IPS-18c (cell line): ENCODE measurements around the gene STARD4.

Experiments used
- H3K4me3 ChIP-seq: 2 replicates; pipeline ENCODE4 v1.7.0; 2013; ENCODE audit warnings: low read depth, mild to moderate bottlenecking, low read length, moderate library complexity; ENCODE audit not compliant: insufficient read depth
- H3K9me3 ChIP-seq: one replicate; pipeline ENCODE4 v1.6.1; 2013; ENCODE audit warnings: mild to moderate bottlenecking, low read length, moderate library complexity; ENCODE audit not compliant: control insufficient read depth, insufficient read depth

The STARD4 gene

GRCh38 chr5:111535879-111536549 is 23.7 kb upstream of the STARD4 start:
- Histone ChIP-seq H3K9me3 (no peaks in the 10 kb centered on the region), H3K4me3 (no peak overlapping the region)

- no peaks in the 10 kb centered on the region for H3K9me3 ChIP-seq
- no peak overlapping the region for H3K4me3 ChIP-seq
Observed at GRCh38 chr5:111532886-111533582, 20.7 kb upstream of the STARD4 start.

- Histone ChIP-seq H3K9me3 (no peaks in the 10 kb centered on the region), H3K4me3 (no peak overlapping the region)
Observed at GRCh38 chr5:111530298-111530740, 18.0 kb upstream of the STARD4 start.

- H3K9me3 ChIP-seq, result no peaks in the 10 kb centered on the region
Observed at GRCh38 chr5:111528056-111528455, 15.7 kb upstream of the STARD4 start.

GRCh38 chr5:111520908-111521307 is 8.6 kb upstream of the STARD4 start:
- Histone ChIP-seq H3K4me3 (no peak overlapping the region), H3K9me3 (no peaks in the 10 kb centered on the region)

More at GRCh38 chr5:111528056-111528455, 15.7 kb upstream of the STARD4 start:
- no peak overlapping the region for H3K4me3 ChIP-seq

GRCh38 chr5:111518777-111519176 is 6.4 kb upstream of the STARD4 start:
- Histone ChIP-seq H3K4me3 (no peak overlapping the region), H3K9me3 (no peaks in the 10 kb centered on the region)

GRCh38 chr5:111517853-111518501 is 5.6 kb upstream of the STARD4 start:
- Histone ChIP-seq H3K4me3 (no peak overlapping the region), H3K9me3 (no peaks in the 10 kb centered on the region)

- no peaks in the 10 kb centered on the region for H3K9me3 ChIP-seq
- H3K4me3 ChIP-seq, result no peak overlapping the region
Observed at GRCh38 chr5:111514087-111514486, 1.8 kb upstream of the STARD4 start.

- H3K4me3 ChIP-seq, result peak overlapping the region; percentile 86; the same call in 1 of the 2 replicates
- H3K9me3 ChIP-seq, result no peaks in the 10 kb centered on the region
Observed at GRCh38 chr5:111513131-111513520, 791 bp upstream of the STARD4 start.

GRCh38 chr5:111511831-111512374 is 432 bp downstream of the STARD4 start:
- Histone ChIP-seq H3K4me3 (peak overlapping the region; percentile 86), H3K9me3 (no peaks in the 10 kb centered on the region)

- Histone ChIP-seq H3K9me3 (no peaks in the 10 kb centered on the region), H3K4me3 (peak overlapping the region; percentile 86)
Observed at GRCh38 chr5:111511174-111511830, 1.0 kb downstream of the STARD4 start.

GRCh38 chr5:111509119-111509518 is 3.2 kb downstream of the STARD4 start:
- Histone ChIP-seq H3K4me3 (no peak overlapping the region), H3K9me3 (no peaks in the 10 kb centered on the region)

GRCh38 chr5:111507276-111507675 is 5.1 kb downstream of the STARD4 start:
- Histone ChIP-seq H3K4me3 (no peak overlapping the region), H3K9me3 (no peaks in the 10 kb centered on the region)

- Histone ChIP-seq H3K4me3 (no peak overlapping the region), H3K9me3 (no peaks in the 10 kb centered on the region)
Observed at GRCh38 chr5:111505096-111505495, 7.2 kb downstream of the STARD4 start.

GRCh38 chr5:111502956-111503355 is 9.4 kb downstream of the STARD4 start:
- Histone ChIP-seq H3K9me3 (no peaks in the 10 kb centered on the region), H3K4me3 (no peak overlapping the region)

- Histone ChIP-seq H3K9me3 (no peaks in the 10 kb centered on the region), H3K4me3 (no peak overlapping the region)
Observed at GRCh38 chr5:111498346-111498745, 14.0 kb downstream of the STARD4 start.

- no peak overlapping the region for H3K4me3 ChIP-seq
- H3K9me3 ChIP-seq, result no peaks in the 10 kb centered on the region
Observed at GRCh38 chr5:111495159-111495558, 17.2 kb downstream of the STARD4 start.
